Measurements from ENCODE around the gene CYTH1.
"Not testable (repeated sequence)": the region's sequence is repeated elsewhere in the genome, so short reads cannot be mapped to it uniquely, and the experiment has no call there.

CYTH1 gene

GRCh38 chr17:78672871-78673371, 109.2 kb downstream of the CYTH1 start:
- Histone ChIP-seq H3K36me3 (peaks cover 6% of the 10 kb centered on the region), H3K4me1 (no peaks in the 10 kb centered on the region), H3K4me3 (ENCODE audit: low read depth, low read length) (no peak overlapping the region), H3K27me3 (no peaks in the 10 kb centered on the region), H3K9me3 (no peaks in the 10 kb centered on the region)
- no peak for TF ChIP-seq CTCF (IDR thresholded peaks at IDR 0.05; ENCODE audit: low read depth, low read length)
- no peak for DNase-seq

- no peaks in the 10 kb centered on the region; the same call in none of the 2 replicates for H3K36me3 ChIP-seq
- no peaks in the 10 kb centered on the region for H3K4me1 ChIP-seq
- H3K4me3 ChIP-seq (ENCODE audit: low read depth, low read length), result no peak overlapping the region
- DNase-seq, result no peak
- H3K27me3 ChIP-seq, result no peaks in the 10 kb centered on the region
- no peak for TF ChIP-seq CTCF (IDR thresholded peaks at IDR 0.05; ENCODE audit: low read depth, low read length)
- no peaks in the 10 kb centered on the region for H3K9me3 ChIP-seq
Observed at GRCh38 chr17:78672005-78672404, 110.1 kb downstream of the CYTH1 start.

- not testable (repeated sequence) for H3K4me1 ChIP-seq; H3K27me3 ChIP-seq; DNase-seq; H3K9me3 ChIP-seq; H3K4me3 ChIP-seq (ENCODE audit: low read depth, low read length); H3K36me3 ChIP-seq
Observed at GRCh38 chr17:78671726-78672001, 110.4 kb downstream of the CYTH1 start.

GRCh38 chr17:78670850-78671725, 111.0 kb downstream of the CYTH1 start:
- Histone ChIP-seq H3K4me1 (no peaks in the 10 kb centered on the region; the same call in 1 of the 2 replicates), H3K36me3 (no peaks in the 10 kb centered on the region; the same call in 1 of the 2 replicates), H3K27me3 (no peaks in the 10 kb centered on the region), H3K4me3 (ENCODE audit: low read depth, low read length) (no peak overlapping the region), H3K9me3 (no peaks in the 10 kb centered on the region)
- no peak for DNase-seq
- no peak for TF ChIP-seq CTCF (IDR thresholded peaks at IDR 0.05; ENCODE audit: low read depth, low read length)

GRCh38 chr17:78669975-78670518, 112.0 kb downstream of the CYTH1 start:
- Histone ChIP-seq H3K4me3 (ENCODE audit: low read depth, low read length) (no peak overlapping the region), H3K4me1 (peaks cover 9% of the 10 kb centered on the region), H3K9me3 (no peaks in the 10 kb centered on the region), H3K27me3 (no peaks in the 10 kb centered on the region), H3K36me3 (no peaks in the 10 kb centered on the region)
- TF ChIP-seq CTCF (IDR thresholded peaks at IDR 0.05; ENCODE audit: low read depth, low read length), result no peak
- DNase-seq, result no peak

- DNase-seq, result no peak
- Histone ChIP-seq H3K4me1 (peaks cover 13% of the 10 kb centered on the region), H3K36me3 (no peaks in the 10 kb centered on the region), H3K27me3 (no peaks in the 10 kb centered on the region), H3K9me3 (no peaks in the 10 kb centered on the region), H3K4me3 (ENCODE audit: low read depth, low read length) (no peak overlapping the region)
- no peak for TF ChIP-seq CTCF (IDR thresholded peaks at IDR 0.05; ENCODE audit: low read depth, low read length)
Observed at GRCh38 chr17:78669256-78669974, 112.7 kb downstream of the CYTH1 start.
